K562 (cell line): Measurements from ENCODE around the gene IFT25. TPM values are rescaled to one million over a fixed set of nuclear protein-coding genes. Genes with fewer than 3 reads are reported as not detected.
A peak's percentile ranks its signal among the peaks of the same experiment; 100 is the strongest.

Experiments
- ARID3A ChIP-seq: IDR thresholded peaks from 2 replicates; pipeline ENCODE4 v1.6.1; 2012; ENCODE audit warnings: low read depth, low read length, improper control_type of control experiment, borderline replicate concordance
- CBFB ChIP-seq: sonication (generic); formaldehyde crosslinking; IDR thresholded peaks from 2 replicates; pipeline ENCODE4 v1.4.0; 2020; ENCODE audit warnings: mild to moderate bottlenecking, missing genetic modification reagents
- HOXB6 ChIP-seq: fragments of 250-450 bp; sonication (Bioruptor Pico); IDR thresholded peaks from 2 replicates; pipeline ENCODE4 v1.5.1; 2022; ENCODE audit warnings: mild to moderate bottlenecking, borderline replicate concordance
- IRF2 ChIP-seq: sonication (generic); formaldehyde crosslinking; IDR thresholded peaks from 2 replicates; pipeline ENCODE4 v1.8.1; 2022; ENCODE audit warnings: mild to moderate bottlenecking, missing genetic modification reagents
- MED1 ChIP-seq: sonication (generic); formaldehyde crosslinking; IDR thresholded peaks from 2 replicates; pipeline ENCODE4 v1.8.1; 2023; ENCODE audit warnings: missing genetic modification reagents, borderline replicate concordance
- MNT ChIP-seq, 2 experiments: fragments of 450-650 bp; conservative IDR thresholded peaks; 2 replicates each; pipeline ENCODE4 v1.6.1; 2017; ENCODE audit warnings: mild to moderate bottlenecking in 2 of 2, moderate library complexity in 2 of 2
- MYNN ChIP-seq, 2 experiments: sonication (generic); formaldehyde crosslinking in 1 of 2; IDR thresholded peaks; 2 replicates each; pipeline versions ENCODE4 v1.5.0 to v1.6.1; 2016 to 2020; ENCODE audit warnings: antibody characterized with exemption in 1 of 2, missing genetic modification reagents in 1 of 2
- RBM25 ChIP-seq: fragments of 200-400 bp; formaldehyde crosslinking; IDR thresholded peaks from 2 replicates; pipeline ENCODE4 v1.6.1; 2018; ENCODE audit warnings: low read length, low read depth, moderate library complexity; ENCODE audit not compliant: severe bottlenecking
- STAT5A ChIP-seq: IDR thresholded peaks from 2 replicates; pipeline ENCODE4 v1.6.1; 2012; ENCODE audit warnings: low read length, inconsistent platforms, borderline replicate concordance
- USF1 ChIP-seq: sonication (generic); formaldehyde crosslinking; IDR thresholded peaks from 2 replicates; pipeline ENCODE4 v1.9.0; 2022; ENCODE audit warnings: mild to moderate bottlenecking, missing genetic modification reagents
- ZBTB1 ChIP-seq: sonication (generic); formaldehyde crosslinking; IDR thresholded peaks from 2 replicates; pipeline ENCODE4 v1.8.1; 2023; ENCODE audit warnings: missing genetic modification reagents, low read depth, mild to moderate bottlenecking, borderline replicate concordance
- ZNF165 ChIP-seq: fragments of 250-450 bp; sonication (Bioruptor Pico); IDR thresholded peaks from 2 replicates; pipeline ENCODE4 v1.4.0; 2020; ENCODE audit warnings: borderline replicate concordance
- ZNF175 ChIP-seq: fragments of 200-800 bp; sonication (Bioruptor generic); IDR thresholded peaks from 2 replicates; pipeline ENCODE4 v1.6.1; 2016; ENCODE audit warnings: low read depth, mild to moderate bottlenecking, missing genetic modification characterization, missing compliant biosample characterization
- ZNF449 ChIP-seq: fragments of 250-450 bp; sonication (Bioruptor Pico); IDR thresholded peaks from 2 replicates; pipeline ENCODE4 v1.8.0; 2022; ENCODE audit warnings: moderate library complexity, mild to moderate bottlenecking, inconsistent platforms
- ZNF586 ChIP-seq: fragments of 450-650 bp; formaldehyde crosslinking; conservative IDR thresholded peaks from 2 replicates; pipeline ENCODE4 v1.4.0; 2020; ENCODE audit warnings: mild to moderate bottlenecking, moderate library complexity
- ZNF589 ChIP-seq: fragments of 200-800 bp; sonication (Bioruptor generic); IDR thresholded peaks from 2 replicates; pipeline ENCODE4 v1.6.1; 2016; ENCODE audit warnings: low read depth, missing genetic modification characterization, missing compliant biosample characterization
- polyA plus RNA-seq, 8 experiments: library from polyadenylated mRNA; depleted of rRNA in 4 of 8; stranded (reverse) in 5 of 8; unstranded in 3 of 8; fragments of >200 nt; fragmentation: Nextera tagmentation in 2 of 8; fragmentation: Illumina TruSeq in 1 of 8; extraction: Ambion mirVana in 2 of 8; extraction: Trizol in 1 of 8; gene quantifications; 2 replicates each; pipeline versions ENCODE4 v1.2.1 to v1.2.3, GENCODE V29; 2011 to 2014; ENCODE audit warnings: inconsistent platforms in 1 of 8, missing spikeins in 1 of 8
- total RNA-seq, 7 experiments: library from RNA; depleted of rRNA in 6 of 7; stranded (reverse); fragments of >200 nt in 6 of 7; fragmentation: Illumina TruSeq in 2 of 7; extraction: Trizol in 2 of 7; gene quantifications; 2 replicates each; pipeline versions ENCODE4 v1.2.1 to v1.2.3, GENCODE V29; 2011 to 2021; ENCODE audit warnings: low replicate concordance in 1 of 7
- TF ChIP-seq, protein P1 (sequence below): fragments of 250-450 bp; sonication (Bioruptor Pico); IDR thresholded peaks from 2 replicates; pipeline ENCODE4 v1.5.0; 2020; ENCODE audit warnings: mild to moderate bottlenecking

The IFT25 gene
- total and polyA plus RNA-seq, 9 of the 15 experiments (the other 6 are each of a cell fraction or from before 2014, with no cell fraction given), result 93.6 to 209 (median 167) TPM

GRCh38 chr1:53946252-53947171 is 1.0 kb upstream of the IFT25 start, which contains the start of gene LRRC42 (continued):
- TF ChIP-seq STAT5A (no peak), ZNF449 (CRISPR knock-in tag) (no peak), ZNF586 (CRISPR knock-in tag) (no peak), ZNF175 (no peak), ARID3A (no peak), MNT (conservative IDR thresholded peaks at IDR 0.05) (peak in 1 of 2 experiments; percentile 63; a peak in 2 of 4 replicates), ZNF589 (CRISPR knock-in tag) (no peak), IRF2 (CRISPR knock-in tag) (no peak), CBFB (no peak), ZBTB1 (no peak), MYNN (IDR thresholded peaks at IDR 0.05) (no peak), MYNN (CRISPR knock-in tag; IDR thresholded peaks at IDR 0.05) (no peak), HOXB6 (CRISPR knock-in tag) (no peak), USF1 (no peak), ZNF165 (no peak), RBM25 (no peak), MED1 (no peak)
- TF ChIP-seq, protein P1, sequence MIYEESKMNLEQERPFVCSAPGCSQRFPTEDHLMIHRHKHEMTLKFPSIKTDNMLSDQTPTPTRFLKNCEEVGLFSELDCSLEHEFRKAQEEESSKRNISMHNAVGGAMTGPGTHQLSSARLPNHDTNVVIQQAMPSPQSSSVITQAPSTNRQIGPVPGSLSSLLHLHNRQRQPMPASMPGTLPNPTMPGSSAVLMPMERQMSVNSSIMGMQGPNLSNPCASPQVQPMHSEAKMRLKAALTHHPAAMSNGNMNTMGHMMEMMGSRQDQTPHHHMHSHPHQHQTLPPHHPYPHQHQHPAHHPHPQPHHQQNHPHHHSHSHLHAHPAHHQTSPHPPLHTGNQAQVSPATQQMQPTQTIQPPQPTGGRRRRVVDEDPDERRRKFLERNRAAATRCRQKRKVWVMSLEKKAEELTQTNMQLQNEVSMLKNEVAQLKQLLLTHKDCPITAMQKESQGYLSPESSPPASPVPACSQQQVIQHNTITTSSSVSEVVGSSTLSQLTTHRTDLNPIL, result no peak
